NCI-H2227 (cell line): ENCODE results near the gene TAPBPL.
"Not testable (repeated sequence)": the region's sequence is repeated elsewhere in the genome, so short reads cannot be mapped to it uniquely, and the experiment has no call there.

Experiments
- DNase-seq: peaks from one replicate; lab custom pipeline; 2025; ENCODE audit not compliant: unreplicated experiment; lab: John Stamatoyannopoulos, UW

TAPBPL gene, protein sequence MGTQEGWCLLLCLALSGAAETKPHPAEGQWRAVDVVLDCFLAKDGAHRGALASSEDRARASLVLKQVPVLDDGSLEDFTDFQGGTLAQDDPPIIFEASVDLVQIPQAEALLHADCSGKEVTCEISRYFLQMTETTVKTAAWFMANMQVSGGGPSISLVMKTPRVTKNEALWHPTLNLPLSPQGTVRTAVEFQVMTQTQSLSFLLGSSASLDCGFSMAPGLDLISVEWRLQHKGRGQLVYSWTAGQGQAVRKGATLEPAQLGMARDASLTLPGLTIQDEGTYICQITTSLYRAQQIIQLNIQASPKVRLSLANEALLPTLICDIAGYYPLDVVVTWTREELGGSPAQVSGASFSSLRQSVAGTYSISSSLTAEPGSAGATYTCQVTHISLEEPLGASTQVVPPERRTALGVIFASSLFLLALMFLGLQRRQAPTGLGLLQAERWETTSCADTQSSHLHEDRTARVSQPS

DNA sequence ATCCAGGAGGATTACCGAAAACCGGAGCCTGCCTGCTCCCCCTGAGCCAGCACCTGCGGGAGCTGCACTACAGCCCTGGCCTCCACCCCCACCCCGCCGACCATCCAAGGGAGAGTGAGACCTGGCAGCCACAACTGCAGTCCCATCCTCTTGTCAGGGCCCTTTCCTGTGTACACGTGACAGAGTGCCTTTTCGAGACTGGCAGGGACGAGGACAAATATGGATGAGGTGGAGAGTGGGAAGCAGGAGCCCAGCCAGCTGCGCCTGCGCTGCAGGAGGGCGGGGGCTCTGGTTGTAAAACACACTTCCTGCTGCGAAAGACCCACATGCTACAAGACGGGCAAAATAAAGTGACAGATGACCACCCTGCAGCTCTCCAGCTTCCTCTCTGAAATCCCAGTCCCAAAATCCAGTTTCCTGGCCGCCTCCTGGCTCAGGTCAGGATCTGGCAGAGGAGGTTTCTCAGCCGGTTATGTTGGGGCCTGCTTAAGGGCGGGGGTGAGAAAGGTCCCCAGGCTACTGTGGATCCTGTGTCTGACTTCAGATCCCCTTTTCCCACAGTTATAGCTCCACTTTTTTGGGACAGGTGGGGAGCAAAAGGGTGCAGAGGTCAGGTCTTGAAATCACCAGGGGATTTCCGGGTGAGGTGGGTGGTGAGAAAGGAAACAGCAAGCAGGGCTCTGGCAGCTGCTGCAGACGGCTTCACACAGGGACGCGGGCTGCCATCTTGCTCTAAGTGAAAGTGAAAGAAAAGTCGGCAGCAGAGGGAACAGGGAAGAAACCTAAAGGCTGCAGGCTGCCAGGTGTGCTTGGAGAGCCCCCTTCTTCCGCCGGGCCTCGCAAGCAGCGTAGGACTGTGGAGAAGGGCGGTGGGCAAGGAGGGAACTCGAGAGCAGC is at the start of gene TAPBPL:
Gene TAPBPL (plus strand): TSS at position 695 of the 897 bp plus-strand sequence. CDS start 207 bp downstream, outside the sequence.
- peak; percentile 83 for DNase-seq

DNA sequence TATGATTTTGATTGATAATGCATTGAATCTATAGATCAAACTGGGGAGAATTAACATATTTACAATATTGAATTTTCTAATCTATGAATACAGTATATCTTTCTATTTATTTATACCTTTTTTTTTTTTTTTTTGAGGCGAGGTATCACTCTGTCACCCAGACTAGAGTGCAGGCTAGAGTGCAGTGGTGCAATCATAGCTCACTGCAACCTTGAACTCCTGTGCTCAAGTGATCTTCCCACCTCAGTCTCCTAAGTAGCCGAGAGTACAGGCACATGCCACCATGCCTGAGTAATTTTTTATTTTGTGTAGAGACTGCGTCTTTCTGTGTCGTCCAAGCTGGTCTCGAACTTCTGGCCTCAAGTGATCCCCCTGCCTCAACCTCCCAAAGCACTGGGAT is 47.5 kb upstream of the TAPBPL start:
- DNase-seq, result no peak

DNA sequence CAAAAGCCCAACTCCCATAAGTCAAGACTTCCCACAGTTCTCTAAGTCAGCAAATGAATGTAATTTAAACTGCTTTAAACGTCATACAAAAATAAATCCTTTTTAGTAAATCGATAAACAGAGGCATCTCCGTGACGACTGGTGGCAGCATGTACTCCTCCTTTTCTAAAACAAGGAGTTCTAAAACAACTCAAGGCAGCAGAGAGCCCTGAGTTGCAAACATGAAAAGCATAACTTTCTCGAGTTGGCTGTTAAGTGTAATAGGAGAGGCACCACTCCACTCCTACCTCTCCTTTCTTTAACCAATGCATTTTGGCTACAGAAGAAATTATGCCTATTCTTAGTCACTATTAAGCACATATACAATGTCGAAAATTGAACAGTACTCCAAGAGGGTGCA is 45.9 kb upstream of the TAPBPL start:
- DNase-seq, result no peak

DNA sequence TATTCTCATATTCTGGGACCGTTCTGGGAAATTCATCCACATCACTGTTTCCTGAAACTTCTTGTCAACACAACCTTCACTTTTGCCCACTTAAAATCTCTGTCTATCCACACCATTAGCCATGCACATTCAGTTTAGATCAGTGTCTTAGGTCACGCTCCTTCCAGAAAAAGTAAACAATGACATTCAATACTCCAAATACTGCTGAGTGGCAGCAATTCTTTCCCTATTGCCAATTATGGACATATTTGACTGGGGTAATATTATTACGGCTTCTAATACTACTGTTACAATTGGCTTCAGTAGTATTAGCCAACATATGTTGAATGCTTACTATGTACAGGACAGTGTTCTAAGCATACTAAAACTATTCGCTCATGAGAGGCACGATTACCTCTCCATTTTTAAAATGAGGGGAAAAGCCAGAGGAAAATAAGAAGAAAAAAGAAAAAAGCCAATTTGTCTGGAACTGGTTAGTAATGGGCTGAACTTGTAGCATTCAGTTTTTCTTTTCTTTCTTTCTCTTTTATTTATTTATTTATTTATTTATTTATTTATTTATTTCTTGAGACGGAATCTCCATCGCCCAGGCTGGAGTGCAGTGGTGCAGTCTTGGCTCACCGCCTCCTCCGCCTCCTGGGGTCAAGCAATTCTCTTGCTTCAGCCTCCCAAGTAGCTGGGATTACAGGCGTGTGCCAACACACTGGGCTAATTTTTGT is 44.4 kb upstream of the TAPBPL start:
- DNase-seq, result no peak

DNA sequence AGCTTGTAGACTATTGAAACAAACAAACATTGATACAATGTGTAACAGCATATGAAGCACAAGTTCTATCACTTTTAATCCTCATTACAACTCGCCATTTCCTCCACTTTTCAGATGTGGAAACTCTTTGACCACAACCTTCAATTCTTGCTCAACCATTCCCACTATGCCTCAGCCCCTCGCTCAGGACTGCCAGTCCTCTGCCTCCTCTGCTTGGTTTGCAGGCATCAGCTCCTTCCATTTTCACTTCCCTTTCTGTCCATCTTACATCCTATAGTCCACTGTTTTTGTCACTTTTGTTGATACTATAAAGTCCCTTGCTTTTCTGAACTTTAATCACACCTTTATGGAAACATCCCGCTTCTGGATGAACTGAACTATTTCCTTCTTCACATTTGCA is 35.2 kb upstream of the TAPBPL start:
- DNase-seq, result no peak

DNA sequence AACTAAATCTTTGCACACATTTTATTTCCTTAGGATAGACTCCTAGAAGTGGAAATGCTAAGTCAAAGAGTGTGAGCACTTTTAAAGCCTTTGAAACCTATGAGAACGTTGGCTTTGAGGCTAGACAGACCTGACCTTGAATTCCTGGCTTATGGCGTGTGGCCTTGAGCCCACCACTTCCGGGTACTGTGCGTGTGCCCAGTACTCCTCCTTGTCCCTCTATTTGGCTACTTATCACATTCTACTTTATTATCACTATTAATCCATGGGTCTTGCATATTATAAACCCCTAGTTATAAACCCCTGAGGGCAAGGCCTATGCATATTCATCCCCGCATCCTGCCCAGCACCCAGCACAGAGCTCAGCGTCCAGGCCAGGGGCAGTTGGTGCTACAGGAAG is 33.0 kb upstream of the TAPBPL start:
- no peak for DNase-seq

DNA sequence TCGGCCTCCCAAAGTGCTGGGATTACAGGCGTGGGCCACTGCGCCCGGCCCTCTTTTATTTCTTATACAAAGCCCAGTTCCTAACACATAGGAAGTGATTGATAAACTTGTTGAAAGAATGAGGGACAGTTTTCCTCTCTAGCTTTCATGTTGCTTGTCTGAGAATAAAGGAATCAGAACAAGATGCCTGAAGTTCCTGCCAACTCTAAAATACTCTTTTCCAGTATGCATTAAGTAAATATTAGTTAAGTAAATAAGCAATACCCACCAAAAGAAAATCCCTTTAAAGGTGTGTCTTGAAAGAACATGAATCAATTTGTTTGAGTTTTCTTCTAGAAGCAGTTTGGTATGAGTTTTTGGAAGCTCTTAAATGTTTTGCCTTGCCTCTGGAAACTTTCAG is 31.5 kb upstream of the TAPBPL start:
- no peak for DNase-seq

DNA sequence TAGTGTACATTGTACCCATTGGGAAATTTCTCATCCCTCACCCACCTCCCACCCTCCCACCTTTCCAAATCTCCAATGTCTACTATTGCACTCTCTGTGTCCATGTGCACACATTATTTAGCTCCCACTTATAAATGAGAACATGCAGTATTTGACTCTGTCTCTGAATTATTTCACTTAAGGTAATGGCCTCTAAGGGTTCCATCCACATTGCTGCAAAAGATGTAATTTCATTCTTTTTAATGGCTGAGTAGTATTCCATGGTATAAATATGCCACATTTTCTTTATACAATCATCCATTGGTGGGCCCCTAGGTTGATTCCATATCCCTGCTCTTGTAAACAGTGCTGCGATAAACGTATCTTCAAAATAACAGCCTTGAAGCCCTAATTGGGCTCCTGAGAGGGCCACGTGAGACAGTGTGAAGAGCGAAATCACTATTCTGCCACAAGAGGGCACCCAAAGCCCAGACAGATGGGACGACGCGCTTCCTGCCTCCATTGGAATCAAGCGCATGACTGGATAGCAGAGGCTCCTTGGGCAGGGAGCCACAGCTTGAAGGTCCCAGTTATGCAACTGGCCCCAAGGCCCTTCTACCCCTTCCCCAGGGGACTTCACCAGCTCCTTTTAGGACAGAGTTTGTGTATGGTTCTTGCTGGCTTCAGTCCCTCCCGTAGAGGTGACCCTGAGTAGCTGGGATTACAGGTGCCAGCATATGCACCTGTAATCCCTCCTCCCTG is 28.4 kb upstream of the TAPBPL start:
- DNase-seq, result peak; percentile 77

DNA sequence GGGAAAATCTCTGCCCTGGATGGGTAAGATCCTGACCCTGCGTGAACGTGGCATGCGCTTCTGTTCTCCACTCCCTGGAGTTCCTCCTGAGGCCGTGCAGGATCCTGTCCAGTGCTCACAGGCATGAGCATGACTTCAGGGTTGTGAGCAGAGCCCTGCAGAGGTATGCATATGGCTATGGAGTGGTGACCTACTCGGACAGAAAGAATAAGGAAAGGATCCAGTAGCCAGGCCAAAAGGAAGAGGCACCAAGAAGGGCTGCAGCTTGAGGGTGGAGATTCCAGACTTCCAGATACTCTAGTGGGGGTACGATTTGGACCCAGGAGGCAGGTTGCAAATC is 27.9 kb upstream of the TAPBPL start:
- no peak for DNase-seq

DNA sequence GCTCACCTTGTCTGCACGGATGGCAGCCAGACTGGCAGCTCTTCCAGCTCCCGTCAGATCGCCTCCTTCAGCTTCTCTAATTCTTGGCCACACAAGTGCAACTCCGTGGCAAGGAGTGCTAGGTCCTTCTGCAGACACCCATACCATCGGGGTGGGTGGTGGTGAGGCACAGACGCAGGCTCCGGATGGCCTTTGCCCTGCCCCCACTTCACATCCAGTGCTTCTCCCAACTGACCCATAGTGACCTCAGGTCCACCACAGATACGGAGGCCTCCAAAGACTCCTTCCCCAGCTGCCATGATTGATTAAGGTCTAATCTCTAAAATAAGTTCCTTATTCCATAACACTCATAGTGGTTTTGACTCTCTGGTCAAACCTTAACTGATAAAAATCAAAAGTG is 27.0 kb upstream of the TAPBPL start:
- DNase-seq, result no peak

DNA sequence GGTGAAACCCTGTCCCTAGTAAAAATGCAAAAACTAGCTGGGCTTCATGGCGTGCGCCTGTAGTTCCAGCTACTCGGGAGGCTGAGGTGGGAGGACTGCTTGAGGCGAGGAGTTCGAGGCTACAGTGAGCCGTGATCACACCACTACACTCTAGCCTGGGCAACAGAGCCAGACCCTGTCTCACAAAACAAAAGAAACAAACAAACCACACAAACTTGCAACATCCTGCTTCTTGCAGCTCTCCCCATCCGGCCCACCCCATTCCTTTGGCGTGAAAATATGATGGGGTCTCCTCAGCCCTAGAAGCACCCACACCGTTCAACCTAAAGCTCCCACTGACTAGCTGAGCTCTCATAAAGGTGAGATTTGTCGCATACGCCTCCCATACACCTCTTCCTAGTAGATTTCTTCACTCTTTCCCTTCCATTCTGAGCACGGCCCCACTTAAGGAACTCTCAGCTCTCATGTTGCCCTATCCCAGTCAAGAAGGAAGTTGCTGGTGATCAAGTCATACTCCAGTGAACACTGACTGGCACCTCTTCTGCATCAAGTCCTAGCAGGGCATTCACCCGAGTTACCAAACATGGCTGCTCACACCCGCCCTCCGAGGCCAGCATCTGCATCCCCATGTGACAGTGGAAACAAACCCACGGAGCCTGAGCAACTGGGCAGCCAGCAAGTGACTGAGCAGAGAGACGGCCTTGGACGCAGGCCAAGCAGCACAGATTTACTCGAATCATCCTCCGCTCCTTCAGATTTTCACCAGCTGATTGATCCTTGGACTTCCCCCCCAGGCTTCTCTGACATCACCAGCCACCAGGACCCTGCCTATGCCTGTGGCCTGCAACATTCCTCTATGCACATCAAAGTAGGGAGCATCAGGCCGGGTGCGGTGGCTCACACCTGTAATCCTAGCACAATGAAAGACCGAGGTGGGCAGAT is 26.0 kb upstream of the TAPBPL start:
- no peak for DNase-seq

DNA sequence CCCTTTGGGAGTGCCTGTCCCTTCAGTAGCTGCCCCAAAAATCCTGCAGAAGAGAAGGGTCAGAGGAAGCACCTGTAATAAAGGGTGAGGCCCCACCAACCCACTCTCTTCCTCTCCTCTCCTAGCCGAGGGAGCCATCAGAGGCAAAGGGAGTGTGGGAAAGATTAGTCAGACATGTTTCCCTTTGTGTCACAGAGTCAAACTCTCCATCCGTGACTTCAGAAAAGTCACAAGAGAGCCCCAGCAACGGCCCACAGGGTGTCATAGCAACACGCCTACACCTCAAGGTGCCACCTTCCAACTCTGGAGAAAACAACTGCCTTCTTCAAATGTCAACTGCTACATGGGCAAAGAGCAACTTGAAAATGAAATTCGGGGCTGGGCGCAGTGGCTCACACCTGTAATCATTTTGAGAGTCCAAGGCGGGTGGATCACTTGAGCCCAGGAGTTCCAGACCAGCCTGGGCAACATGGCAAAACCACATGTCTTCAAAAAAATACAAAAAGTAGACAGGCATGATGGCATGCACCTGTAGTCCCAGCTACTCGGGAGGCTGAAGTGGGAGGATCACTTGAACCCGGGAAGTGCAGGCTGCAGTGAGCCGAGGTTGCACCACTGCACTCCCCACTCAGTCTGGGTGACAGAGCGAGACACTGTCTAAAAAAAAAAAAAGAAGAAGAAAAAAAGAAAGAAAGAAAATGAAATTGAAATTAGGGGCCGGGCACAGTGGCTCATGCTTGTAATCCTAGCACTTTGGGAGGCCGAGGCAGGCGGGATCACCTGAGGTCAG is 24.8 kb upstream of the TAPBPL start:
- no peak for DNase-seq

DNA sequence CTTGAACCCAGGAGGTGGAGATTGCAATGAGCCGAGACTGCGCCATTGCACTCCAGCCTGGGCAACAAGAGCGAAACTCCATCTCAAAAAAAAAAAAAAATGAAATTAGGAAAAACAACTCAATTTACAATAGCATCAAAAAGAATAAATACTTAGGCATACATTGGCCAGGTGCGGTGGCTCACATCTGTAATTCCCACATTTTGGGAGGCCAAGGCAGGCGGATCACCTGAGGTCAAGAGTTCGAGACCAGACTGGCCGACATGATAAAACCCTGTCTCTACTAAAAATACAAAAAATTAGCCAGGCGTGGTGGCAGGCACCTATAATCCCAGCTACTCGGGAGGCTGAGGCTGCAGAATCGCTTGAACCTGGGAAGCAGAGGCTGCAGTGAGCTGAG is 24.0 kb upstream of the TAPBPL start:
- DNase-seq, result not testable (repeated sequence)

DNA sequence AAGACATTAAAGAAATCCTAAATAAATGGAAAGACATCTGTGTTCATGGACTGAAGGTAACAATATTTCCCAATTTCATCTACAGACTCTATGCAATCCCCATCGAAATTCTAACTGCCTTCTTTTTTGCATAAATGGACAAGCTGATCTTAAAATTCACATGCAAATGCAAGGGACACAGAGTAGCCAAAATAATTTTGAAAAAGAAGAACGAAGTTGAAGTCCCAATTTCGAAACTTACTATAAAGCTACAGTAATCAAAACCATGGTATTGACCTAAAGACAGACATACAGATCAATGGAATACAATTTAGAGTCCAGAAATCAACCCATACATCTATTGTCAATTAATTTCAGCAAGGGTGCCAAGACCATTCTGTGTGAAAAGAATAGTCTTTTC is 23.5 kb upstream of the TAPBPL start:
- no peak for DNase-seq

DNA sequence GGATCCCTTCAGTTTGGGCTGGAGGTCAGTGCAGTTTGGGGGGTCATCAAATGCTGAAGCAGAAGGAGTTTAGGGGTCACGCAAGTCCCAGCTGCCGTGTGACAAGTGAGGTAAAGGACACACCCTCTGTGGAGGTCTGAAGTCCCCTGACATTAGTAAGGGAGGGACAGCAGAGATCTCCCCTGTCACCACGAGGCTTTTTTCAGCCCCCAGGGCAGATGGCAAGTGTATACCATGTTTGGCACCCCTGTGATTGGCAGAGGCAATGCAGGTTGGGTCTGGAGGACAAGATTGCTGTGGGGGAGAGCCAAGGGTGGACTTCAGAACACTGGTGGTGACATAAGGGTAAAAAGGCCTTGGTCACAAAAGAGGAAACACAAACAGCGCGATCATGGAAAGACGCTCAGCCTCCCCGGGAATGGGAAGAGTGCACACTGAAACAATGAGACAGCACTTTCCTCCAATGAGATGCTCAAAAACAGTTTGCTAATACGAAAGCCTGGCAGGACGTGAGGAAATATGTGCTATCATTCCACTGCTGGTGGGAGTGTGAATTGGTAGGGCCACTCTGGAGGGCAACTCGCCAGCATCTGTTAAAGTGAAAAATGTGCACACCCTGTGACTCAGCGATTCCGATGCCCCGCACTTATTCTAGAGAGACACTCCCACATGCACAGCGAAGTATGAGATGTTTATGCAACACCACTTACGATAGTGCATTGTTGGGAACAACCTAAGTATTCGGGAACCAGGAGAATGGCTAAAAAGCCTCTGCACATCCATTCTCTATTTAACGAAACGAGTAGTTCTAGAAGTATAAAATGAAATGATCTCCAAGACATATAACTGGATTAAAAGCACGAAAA is 21.5 kb upstream of the TAPBPL start:
- DNase-seq, result peak; percentile 40

DNA sequence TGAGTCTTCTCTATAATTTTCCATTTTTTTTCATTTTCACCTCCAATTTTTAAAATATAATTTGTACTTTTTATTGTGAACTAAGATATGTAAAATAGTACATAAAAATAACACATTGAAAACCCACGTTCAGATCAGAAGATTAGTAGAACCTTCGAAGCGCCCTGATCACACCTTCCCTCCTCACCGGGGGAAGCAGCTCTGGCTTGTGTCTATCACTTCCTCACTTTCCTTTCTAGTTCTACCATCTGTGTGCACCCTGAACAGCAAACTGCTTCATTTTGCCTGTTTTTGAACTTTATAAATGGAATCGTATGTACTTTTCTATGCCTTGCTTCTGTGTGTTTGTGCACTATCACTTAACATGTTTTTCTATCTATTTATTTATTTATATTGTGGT is 18.9 kb upstream of the TAPBPL start:
- no peak for DNase-seq

DNA sequence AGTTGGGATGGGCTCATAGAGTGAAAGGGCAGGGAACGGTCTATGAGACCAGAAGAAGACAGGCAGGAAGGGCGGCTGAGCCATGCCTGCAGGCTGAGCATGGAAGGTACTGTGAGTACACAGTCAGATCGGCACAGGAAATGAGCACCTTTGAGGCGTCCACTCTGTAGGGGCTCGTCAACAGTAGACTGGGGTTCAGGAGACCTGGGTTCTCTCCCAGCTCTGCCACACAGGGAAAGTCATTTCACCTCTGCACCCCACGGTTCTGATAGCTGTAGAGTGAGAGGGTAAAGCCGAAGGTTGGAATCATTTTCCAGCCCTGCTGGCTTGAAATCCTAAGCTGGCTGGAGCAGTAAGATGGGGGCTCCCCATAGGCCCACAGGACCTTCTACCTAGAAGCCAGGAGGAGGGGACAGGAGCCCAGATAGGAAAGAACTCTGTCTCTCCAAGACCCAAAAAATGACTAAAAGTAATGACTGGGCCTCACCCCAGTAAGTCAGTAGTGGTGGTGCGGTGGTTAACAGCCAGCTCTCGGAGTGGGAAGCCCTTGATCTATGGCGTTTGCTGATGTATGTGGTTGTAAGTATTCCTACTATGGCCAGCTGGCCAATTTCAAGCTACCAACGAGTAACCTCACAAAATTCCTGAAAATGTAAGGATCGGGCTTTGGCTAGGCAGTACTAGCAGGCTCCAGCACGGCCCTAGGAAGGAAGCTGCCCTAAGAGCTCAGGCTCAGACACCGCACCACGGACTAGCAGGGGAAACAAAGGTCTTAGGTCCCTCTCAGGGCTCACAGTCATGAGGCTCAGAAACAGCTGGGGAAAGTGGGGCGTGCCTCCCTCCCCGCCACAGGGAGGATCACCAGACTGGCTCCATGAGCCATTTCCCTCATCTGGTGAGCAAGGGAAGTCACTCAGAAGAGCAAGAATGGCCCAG is 17.4 kb upstream of the TAPBPL start:
- DNase-seq, result no peak
